VCaP (cell line): ENCODE measurements around the gene FBXO5.
"Not testable (repeated sequence)": the region's sequence is repeated elsewhere in the genome, so short reads cannot be mapped to it uniquely, and the experiment has no call there.

ENCODE experiments used
- H3K27ac ChIP-seq: fragments of 450-650 bp; 2 replicates; pipeline ENCODE4 v1.5.1; 2017
- CTCF ChIP-seq: fragments of 450-650 bp; conservative IDR thresholded peaks from 2 replicates; pipeline ENCODE4 v1.5.1; 2017; ENCODE audit warnings: mild to moderate bottlenecking, moderate library complexity

The FBXO5 gene

DNA sequence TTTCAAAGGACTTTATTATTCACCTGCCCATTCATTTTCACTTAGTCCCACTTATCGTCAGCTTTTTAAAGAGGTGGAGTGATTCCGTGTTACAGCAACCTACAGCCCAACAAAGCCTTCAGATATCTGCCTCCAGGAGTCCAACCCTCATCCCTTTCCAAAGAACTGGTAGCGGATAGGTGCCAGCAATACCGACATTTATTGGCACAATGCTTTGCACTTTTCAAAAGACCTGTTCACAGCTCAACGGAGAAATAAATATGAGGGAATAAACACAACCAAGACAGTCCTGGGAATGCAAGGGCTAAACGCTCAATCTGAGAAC, 20.5 kb upstream of the FBXO5 start:
- peak overlapping the region; percentile 87 for H3K27ac ChIP-seq
- no peak for TF ChIP-seq CTCF

GRCh38 chr6:153002613-153003365, 19.9 kb upstream of the FBXO5 start, which contains the start of gene MTRF1L:
MTRF1L (minus strand) TSS chr6:153002709; CDS start chr6:153002685, 24 bp downstream.
- peak within 1 kb of the TSS; percentile 87 for H3K27ac ChIP-seq
- peak; percentile 22; the same call in 1 of the 2 replicates for TF ChIP-seq CTCF

- peak overlapping the region; percentile 87 for H3K27ac ChIP-seq
- TF ChIP-seq CTCF = no peak
Observed at GRCh38 chr6:153001767-153002612, 19.1 kb upstream of the FBXO5 start.

GRCh38 chr6:153000790-153001189, 17.9 kb upstream of the FBXO5 start:
- not testable (repeated sequence) for H3K27ac ChIP-seq

- no peak overlapping the region for H3K27ac ChIP-seq
- TF ChIP-seq CTCF = no peak
Observed at GRCh38 chr6:153000243-153000642, 17.4 kb upstream of the FBXO5 start.

DNA sequence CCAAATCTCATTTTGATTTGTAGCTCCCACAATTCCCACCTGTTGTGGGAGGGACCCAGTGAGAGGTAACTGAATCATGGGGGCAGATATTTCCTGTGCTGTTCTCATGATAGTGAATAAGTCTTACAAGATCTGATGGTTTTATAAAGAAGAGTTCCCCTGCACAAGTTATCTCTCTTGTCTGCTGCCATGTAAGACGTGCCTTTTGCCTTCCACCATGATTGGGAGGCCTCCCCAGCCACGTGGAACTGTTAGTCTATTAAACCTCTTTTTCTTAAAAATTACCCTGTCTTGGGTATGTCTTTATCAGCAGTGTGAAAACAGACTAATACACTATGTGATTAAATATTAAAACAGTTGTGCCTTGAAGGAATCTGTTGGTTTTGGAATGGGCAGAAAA, 16.7 kb upstream of the FBXO5 start:
- not testable (repeated sequence) for H3K27ac ChIP-seq

DNA sequence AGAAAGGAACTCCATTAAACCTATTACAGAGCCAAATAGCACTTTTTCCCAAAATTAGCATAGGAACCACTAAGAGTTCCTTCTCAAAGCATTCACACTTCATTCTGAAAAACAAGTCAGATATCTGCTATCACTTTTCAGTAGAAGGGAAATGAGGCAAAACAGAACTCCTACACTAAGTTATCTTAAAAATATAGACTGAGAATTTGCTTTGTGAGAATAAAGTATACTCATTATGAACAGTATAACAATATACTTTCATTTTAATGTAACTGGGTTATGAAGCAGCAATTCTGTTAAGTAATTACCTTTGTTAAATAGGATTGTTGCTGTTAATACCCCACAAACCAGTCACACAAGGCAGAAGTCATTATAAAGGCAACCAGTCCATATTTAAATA, 11.0 kb upstream of the FBXO5 start:
- TF ChIP-seq CTCF = no peak
- H3K27ac ChIP-seq = no peak overlapping the region

- no peak overlapping the region for H3K27ac ChIP-seq
- TF ChIP-seq CTCF = peak; percentile 24; the same call in 1 of the 2 replicates
Observed at GRCh38 chr6:152993431-152993830, 10.6 kb upstream of the FBXO5 start.
